HL-60 (cell line): ENCODE results near the gene GOSR2. TPM values are rescaled to one million over a fixed set of nuclear protein-coding genes. Genes with fewer than 3 reads are reported as not detected.

Experiments used
- DNase-seq, 2 experiments: peaks; one replicate each; pipeline ENCODE4 v3.0.0-alpha.2; 2010 to 2020; ENCODE audit warnings: low read depth in 1 of 2, low spot score in 1 of 2
- H3K27ac ChIP-seq: fragments of 250-450 bp; sonication (Bioruptor Pico); replicated peaks from 2 replicates; pipeline ENCODE4 v1.5.1; 2020; ENCODE audit warnings: mild to moderate bottlenecking, moderate library complexity
- H3K27me3 ChIP-seq: fragments of 250-450 bp; sonication (Bioruptor Pico); 2 replicates; pipeline ENCODE4 v1.5.1; 2021; ENCODE audit warnings: mild to moderate bottlenecking, moderate library complexity; ENCODE audit not compliant: insufficient read depth, poor library complexity, severe bottlenecking
- H3K4me3 ChIP-seq: replicated peaks from 2 replicates; pipeline ENCODE4 v1.5.1; 2011; ENCODE audit warnings: mild to moderate bottlenecking, control low read depth, low read length; ENCODE audit not compliant: insufficient read depth
- GABPA ChIP-seq: IDR thresholded peaks from 2 replicates; pipeline ENCODE4 v1.6.1; 2012; ENCODE audit warnings: low read depth
- POLR2AphosphoS5 ChIP-seq: IDR thresholded peaks from 2 replicates; pipeline ENCODE4 v1.6.1; 2012; ENCODE audit warnings: low read depth
- SPI1 ChIP-seq: IDR thresholded peaks from 2 replicates; pipeline ENCODE4 v1.6.1; 2012; ENCODE audit warnings: low read depth, mild to moderate bottlenecking, borderline replicate concordance
- microRNA-seq: library from miRNA; unstranded; fragments of <30 nt; microRNA quantifications from one replicate; pipeline ENCODE4, GENCODE V29; 2018
- TF ChIP-seq, protein P1 (sequence below): IDR thresholded peaks from one replicate; pipeline ENCODE4 v1.5.1; 2011; ENCODE audit warnings: low read length, control low read depth, inconsistent platforms; ENCODE audit not compliant: insufficient read depth
- TF ChIP-seq, protein P2 (sequence below): IDR thresholded peaks from 2 replicates; pipeline ENCODE4 v1.6.1; 2012; ENCODE audit warnings: low read depth; ENCODE audit not compliant: insufficient replicate concordance

Gene GOSR2

DNA sequence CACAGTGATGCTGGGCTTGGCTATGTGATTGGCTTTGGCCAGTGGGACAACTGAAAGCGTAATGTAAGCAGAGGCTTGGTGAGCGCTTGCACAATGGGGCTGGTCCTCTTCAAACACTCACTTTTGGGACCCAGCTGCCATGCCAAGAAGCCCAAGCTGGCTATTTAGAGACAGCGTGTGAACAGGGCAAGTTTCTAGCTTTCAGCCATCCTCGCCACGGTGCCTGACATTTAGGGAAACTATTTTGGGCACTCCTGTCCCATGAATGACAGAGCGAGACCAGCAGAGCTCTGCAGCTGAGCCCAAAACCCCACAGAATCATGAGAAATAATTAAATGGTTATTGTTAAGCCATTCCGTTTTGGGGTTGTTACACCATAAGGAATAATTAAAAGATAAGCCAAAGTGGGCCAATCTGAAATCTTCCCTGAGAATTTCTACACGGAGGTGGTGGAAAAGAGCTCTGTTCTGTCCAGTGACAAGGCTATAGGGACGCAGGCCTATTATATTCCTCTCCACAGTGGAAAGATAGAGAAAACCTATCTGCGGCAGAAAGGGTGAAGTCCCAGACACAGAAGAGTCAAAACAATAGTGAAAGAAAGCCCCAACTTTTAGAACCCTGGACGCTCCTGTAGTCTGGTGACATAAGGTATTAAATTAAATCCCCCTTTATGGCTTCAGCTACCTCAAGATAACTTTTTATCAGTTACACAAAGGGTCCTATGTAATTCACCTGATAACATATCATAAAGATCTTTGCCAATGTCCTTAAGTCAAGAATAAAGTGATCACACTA is 66.9 kb downstream of the GOSR2 start:
- Histone ChIP-seq H3K4me3 (no peak overlapping the region), H3K27me3 (peaks cover 3% of the 10 kb centered on the region), H3K27ac (no peak overlapping the region)
- DNase-seq, result no peak
- TF ChIP-seq, protein P1, sequence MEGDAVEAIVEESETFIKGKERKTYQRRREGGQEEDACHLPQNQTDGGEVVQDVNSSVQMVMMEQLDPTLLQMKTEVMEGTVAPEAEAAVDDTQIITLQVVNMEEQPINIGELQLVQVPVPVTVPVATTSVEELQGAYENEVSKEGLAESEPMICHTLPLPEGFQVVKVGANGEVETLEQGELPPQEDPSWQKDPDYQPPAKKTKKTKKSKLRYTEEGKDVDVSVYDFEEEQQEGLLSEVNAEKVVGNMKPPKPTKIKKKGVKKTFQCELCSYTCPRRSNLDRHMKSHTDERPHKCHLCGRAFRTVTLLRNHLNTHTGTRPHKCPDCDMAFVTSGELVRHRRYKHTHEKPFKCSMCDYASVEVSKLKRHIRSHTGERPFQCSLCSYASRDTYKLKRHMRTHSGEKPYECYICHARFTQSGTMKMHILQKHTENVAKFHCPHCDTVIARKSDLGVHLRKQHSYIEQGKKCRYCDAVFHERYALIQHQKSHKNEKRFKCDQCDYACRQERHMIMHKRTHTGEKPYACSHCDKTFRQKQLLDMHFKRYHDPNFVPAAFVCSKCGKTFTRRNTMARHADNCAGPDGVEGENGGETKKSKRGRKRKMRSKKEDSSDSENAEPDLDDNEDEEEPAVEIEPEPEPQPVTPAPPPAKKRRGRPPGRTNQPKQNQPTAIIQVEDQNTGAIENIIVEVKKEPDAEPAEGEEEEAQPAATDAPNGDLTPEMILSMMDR, result no peak
- TF ChIP-seq GABPA (no peak), SPI1 (no peak), POLR2AphosphoS5 (no peak)
- TF ChIP-seq, protein P2, sequence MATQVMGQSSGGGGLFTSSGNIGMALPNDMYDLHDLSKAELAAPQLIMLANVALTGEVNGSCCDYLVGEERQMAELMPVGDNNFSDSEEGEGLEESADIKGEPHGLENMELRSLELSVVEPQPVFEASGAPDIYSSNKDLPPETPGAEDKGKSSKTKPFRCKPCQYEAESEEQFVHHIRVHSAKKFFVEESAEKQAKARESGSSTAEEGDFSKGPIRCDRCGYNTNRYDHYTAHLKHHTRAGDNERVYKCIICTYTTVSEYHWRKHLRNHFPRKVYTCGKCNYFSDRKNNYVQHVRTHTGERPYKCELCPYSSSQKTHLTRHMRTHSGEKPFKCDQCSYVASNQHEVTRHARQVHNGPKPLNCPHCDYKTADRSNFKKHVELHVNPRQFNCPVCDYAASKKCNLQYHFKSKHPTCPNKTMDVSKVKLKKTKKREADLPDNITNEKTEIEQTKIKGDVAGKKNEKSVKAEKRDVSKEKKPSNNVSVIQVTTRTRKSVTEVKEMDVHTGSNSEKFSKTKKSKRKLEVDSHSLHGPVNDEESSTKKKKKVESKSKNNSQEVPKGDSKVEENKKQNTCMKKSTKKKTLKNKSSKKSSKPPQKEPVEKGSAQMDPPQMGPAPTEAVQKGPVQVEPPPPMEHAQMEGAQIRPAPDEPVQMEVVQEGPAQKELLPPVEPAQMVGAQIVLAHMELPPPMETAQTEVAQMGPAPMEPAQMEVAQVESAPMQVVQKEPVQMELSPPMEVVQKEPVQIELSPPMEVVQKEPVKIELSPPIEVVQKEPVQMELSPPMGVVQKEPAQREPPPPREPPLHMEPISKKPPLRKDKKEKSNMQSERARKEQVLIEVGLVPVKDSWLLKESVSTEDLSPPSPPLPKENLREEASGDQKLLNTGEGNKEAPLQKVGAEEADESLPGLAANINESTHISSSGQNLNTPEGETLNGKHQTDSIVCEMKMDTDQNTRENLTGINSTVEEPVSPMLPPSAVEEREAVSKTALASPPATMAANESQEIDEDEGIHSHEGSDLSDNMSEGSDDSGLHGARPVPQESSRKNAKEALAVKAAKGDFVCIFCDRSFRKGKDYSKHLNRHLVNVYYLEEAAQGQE, result no peak

DNA sequence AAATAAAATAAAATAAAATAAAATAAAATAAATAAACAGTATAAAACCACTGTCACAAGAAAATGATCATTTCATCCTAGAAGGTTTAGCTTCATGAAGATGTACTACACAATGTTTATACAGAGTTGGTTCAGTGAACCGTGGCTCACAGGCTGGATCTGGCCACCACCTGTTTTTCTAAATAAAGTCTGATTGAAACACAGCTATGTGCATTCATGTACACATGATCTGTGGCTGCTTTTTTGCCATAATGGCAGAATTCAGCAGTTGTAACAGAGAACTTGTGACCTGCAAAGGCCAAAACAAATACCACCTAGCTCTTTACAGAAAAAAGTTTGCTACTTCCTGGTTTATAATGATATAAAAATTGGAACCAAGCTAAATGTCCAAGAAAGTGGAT is 68.7 kb downstream of the GOSR2 start:
- no peak overlapping the region for H3K4me3 ChIP-seq

More for the DNA sequence above, 68.7 kb downstream of the GOSR2 start:
- DNase-seq, result no peak
- TF ChIP-seq, protein P1, result no peak
- TF ChIP-seq GABPA, result no peak
- TF ChIP-seq, protein P2, result no peak
- no peak for TF ChIP-seq SPI1
- no peak for TF ChIP-seq POLR2AphosphoS5
- H3K27me3 ChIP-seq, result peaks cover 3% of the 10 kb centered on the region
- no peak overlapping the region for H3K27ac ChIP-seq

Small RNAs within 50 kb of the gene (microRNA-seq; reads per million reads assigned to microRNA genes)
- not detected for gene MIR5089
